UCSD-AML1 (cell line): Measurements from ENCODE around the gene ZBTB20.

Experiments used
- DNase-seq: peaks from one replicate; lab custom pipeline; 2025; ENCODE audit not compliant: unreplicated experiment; lab: John Stamatoyannopoulos, UW

The ZBTB20 gene

DNA sequence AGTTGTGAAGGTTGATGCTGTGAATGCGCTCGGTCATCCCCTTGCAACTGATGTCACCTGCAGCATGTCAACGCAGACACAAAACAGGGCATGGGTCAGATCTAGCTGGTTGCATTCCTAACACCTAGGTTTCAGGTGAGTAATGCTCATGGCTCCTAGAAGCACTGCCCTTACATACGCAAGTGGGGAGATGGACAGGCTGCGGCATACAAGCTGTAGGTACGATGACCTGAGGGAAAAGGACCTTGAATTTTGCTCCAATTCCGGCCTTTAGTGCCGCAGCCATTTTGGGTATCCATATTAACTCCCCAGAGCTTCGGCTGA, 795.3 kb downstream of the ZBTB20 start:
- DNase-seq, result no peak

DNA sequence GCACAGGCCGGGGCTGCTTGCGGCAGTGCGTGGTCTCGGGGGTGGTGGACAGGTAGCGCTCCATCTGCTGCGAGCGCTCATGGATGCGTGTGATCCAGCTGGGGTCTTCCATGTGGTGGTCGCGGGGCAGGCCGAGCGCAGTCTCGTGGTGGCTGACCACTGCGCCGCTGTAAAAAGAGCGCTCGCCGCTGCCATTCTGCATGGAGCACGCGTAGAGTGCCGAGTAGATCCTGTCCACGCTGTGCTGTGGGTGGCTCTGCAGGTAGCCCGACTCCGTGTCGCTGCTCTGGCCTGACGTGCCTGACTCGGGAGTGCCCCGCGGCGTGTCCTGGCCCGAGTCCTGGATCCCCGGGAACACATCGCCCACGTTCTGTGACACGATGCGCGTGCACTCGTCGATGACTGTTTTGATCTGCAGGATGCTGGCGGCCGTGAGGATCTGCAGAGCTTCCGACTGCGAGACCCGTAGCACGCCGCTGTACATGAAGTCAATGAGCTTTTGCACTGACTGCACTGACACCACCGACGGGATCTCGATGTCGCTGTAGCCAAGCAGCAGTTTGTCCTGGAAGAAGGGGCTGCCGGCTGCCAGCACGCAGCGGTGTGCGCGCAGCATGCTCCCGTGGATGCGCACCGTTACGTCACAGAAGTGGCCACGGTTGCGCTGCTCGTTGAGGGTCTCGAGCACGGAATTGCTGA, 795.8 kb downstream of the ZBTB20 start:
- DNase-seq, result no peak

DNA sequence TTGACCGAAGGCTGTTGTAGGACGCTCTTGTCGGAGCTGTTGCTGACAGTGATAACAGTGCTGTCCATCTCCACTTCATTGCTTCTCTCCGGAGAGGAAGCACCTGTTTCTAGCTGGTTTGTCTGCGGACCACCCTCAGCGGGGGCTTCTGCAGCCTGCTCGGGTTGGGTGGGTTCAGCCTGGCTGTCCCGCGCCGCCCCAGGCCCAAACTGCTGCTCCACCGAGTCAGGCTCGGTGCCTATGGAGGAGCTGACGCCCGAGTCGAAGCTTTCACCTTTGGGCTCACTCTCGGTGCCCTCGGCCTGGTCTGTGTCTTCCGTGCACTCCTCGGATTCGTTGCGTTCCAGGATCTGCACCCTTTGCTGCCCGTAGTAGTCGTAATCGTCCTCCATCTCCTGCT, 796.4 kb downstream of the ZBTB20 start:
- DNase-seq, result no peak

DNA sequence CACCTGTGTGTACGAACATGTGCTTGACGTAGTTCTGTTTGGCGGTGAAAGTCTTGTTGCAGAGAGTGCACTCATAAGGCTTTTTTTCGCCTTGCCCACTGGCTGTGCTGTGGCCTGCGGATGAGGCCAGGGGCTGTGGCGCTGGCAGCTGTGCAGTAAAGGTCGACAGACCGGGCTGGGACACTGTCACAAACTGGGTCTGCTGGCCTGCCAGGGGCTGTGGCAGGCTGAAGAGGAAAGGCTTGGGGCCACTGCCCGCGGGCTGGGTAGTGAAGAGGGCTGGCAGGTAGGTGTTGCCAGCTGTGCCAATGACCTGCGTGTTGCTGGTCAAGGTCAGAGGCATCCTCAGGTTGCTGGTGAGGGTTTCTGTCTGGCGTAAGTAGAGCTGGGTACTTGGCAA, 796.8 kb downstream of the ZBTB20 start:
- no peak for DNase-seq

- DNase-seq, result no peak
Measured at GRCh38 chr3:114344492-114344891, 802.6 kb downstream of the ZBTB20 start.

DNA sequence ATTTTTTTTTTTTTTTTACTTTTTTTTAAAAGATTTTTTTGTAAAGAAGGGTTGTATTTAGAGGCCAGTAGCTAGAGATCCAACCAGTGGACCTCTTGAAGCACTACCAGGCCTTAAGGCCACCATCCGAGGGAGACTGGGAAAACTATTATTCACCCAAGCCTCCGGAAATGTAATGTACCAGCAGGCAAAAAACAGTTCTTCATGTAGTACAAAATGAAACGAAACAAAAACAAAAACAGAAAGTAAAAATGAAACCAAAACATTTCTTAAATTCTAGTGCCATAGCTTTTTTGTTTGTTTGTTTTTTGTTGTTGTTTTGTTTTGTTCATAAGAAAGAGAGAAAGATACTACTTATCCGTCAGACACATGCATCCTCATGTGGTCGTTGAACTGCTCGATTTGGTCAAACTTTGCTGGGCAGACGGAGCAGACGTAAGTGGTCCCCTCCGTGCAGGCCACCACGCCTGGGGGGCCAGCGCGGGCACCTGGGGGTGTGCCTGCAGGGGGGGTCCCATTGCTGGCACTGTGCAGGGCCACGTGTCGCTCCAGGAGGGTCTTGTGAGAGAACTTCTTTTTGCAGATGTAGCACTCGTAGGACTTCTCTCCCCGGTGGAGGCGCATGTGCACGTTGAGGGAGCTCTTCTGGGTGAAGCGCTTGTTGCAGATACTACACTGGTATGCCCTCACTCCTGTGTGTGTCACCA, 808.3 kb downstream of the ZBTB20 start:
- DNase-seq, result no peak

DNA sequence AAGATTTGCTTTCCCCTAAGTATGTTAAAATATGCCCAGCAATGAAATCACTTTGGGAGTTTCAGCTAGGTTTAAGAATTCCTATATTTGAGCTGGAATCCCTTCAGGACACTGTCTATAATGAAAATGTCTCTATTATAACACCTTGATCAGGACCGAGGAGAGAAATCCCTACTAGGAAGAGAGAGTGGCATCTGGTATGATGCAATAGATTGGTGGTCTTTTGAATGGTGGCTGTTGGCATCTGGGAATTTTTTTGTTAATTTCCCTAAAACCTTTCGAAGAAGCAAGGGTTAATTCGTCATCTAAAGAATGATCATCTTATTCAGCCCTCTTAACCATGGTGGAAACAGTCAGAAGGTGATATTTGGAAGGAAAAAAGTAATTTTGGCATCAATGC, 810.2 kb downstream of the ZBTB20 start:
- no peak for DNase-seq

- DNase-seq, result no peak
Measured at GRCh38 chr3:114336122-114336697, 810.9 kb downstream of the ZBTB20 start.

DNA sequence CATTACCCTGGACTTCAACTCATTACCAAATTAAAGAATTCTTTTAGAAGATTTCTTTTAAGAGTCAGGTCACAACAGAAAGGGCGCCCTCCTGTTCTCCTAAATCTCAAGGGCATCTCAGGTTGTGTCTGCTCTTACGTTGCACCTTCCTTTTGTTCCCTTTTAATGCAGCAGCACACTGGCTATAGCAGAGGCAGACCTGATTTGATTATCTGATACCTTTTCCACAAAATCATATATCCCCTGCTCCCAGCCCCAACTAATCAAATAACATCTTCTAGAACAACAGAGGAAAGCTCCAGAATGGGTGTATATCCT, 813.2 kb downstream of the ZBTB20 start:
- no peak for DNase-seq

DNA sequence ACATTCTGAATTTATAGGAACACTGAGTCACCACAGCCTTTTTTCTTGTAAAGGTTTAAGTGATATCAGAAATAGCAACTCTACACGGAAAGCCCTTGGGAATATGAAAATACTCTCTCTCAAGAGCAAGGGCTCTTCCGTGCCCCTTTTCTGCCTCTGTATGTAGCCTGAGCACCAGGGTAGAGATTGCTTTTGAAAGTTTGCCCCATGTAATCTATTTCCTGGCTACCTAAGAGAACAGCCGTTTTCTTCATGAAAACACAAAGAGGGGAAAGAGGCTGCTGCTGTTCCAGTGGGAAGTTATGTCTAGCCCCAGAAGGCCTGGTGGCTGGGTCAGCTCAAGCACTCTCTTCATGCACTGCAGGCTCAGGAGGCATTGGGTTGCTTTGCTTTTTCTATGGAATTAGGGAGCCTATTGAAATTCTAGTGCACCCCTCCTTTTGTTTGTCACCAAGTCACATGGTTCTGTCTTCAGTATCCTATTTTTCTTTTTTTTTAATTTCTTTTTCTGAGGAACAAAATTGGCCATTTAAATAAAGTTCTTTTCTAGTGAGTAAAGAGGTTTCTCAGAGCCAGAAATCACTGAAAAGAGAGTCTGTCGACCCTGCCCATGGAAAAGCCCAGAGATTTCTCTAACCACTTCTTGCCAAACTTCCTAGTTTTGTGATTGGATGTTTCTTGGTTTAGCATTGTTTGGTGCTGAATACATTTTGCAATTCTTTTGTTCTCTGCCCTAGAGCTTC, 813.7 kb downstream of the ZBTB20 start:
- no peak for DNase-seq

DNA sequence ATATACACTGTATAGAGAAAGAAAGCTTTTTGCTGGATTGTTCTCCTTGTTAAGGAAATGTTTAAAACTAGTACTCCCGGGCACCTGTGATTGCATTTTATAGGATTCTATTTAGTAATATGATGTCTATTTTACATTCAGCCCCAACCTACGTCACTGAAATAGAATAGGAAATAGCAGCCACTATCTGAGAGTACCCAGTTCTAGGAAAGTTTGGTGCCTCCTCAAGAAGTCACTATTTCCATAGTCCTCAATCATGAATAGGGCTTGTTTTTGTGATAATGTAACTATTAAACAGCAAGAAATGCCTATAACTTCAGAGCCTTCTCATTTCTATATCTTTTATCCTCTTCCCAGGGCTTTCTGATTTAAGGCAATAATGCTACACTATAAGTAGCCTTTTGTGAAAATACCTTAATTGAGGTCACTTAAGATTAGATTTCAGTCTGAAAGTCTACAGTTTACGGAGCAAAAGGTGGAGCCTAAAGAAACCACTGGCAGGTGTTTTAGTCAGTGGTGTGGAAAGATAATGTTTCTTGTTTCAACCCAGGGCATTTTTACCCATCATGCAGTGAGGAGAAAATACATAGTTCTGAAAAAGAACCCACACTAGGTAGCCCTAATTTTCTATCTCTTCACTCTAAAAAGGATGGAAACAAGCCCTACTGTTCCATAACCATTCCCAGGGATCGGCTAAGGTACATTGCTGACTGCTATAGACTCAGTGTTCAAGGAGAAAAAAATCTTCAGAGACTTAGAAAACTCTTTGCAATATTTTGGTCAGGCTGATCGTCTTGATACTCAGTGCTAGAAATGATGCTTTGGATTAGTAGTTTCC, 814.5 kb downstream of the ZBTB20 start:
- DNase-seq, result no peak

- no peak for DNase-seq
Measured at GRCh38 chr3:114331710-114332109, 815.4 kb downstream of the ZBTB20 start.

GRCh38 chr3:114331007-114331406, 816.1 kb downstream of the ZBTB20 start:
- no peak for DNase-seq

DNA sequence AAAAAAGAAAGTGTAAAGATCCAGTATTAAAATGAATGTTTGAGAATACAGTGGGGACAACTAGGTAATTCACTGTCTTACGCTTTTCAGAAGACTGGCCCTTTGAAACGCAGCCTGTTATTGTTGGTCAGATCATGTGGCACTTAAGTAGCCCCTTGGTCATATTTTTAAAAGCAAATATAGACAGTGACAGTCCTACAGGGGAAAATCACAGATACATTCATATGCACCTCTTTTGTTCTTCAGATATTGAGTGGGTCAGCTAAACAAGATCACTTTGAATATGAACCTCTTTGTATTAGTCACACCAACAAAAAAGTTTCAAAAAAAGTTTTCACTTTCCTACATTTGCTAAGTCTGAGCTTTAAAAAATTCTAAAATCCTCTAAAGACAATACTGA, 817.3 kb downstream of the ZBTB20 start:
- DNase-seq, result no peak

DNA sequence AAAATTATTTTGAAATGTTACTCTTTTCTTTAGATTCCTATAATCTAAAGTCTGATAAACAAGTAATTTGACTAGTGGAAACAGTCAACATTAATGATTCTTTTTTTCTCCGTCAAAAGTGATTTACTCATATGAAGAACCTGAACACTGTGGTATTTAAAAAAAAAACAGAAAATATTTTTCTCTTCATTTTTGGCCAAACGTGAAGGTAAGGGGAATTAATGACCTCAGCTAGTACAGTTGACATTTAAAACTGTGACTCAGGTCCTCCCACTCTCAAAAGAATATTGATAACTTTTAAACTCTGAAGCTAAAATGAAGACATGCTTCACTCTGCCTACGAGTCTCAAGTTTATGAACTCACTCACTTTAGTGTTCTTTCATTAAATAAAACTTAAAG, 818.7 kb downstream of the ZBTB20 start:
- DNase-seq, result no peak

- no peak for DNase-seq
Measured at GRCh38 chr3:114327665-114328064, 819.4 kb downstream of the ZBTB20 start.

DNA sequence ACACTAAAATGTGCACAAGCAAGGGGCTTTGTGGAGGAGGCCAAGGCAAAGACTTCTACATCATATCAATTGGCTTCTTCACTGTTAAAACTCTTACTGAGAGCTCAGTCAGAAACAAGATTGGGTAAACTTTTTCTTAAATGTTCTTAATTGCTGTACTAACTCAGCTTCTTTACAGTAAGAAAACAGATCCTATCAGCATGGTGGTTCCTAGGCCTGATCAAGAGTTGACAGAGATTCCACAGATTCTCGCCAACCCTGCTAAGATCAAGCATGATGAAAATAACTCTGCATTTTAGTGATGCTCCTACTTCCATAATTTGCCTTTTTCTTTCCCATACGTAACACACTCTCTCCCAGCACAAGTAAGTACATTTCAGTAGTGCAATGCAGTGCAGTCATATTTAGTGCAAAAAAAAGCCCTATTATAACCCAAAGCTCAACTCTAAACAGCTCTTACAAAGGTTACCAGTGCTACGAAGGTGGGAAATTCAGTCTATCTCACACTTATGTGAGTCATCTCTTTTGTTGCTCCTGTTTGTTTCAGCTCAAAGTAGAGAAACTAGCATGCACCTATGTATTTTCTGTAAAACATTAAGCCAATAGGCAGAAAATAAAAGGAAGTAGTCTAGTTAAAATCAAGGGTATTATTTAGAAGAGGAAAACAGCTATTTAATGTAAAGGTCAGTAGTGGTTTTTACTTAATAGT, 823.4 kb downstream of the ZBTB20 start:
- no peak for DNase-seq

GRCh38 chr3:114320246-114320645, 826.8 kb downstream of the ZBTB20 start:
- DNase-seq, result no peak

DNA sequence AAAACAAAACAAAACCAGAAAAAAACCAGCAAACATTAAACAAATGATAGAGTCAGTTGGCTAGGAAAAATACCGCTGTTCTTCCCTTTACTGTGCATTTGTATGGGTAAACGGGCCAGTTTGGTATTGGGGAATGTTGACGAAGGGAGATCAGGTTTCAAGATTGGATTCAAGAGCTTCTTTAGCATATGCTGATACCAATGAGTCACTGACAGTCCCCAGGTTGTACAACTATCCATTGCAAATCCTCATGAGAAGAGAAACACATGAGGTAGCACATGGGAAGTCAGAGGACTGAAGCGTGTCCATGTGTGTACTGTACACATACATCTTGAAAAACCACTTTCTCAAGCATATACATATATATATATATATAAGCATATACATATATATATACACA, 827.6 kb downstream of the ZBTB20 start:
- no peak for DNase-seq

DNA sequence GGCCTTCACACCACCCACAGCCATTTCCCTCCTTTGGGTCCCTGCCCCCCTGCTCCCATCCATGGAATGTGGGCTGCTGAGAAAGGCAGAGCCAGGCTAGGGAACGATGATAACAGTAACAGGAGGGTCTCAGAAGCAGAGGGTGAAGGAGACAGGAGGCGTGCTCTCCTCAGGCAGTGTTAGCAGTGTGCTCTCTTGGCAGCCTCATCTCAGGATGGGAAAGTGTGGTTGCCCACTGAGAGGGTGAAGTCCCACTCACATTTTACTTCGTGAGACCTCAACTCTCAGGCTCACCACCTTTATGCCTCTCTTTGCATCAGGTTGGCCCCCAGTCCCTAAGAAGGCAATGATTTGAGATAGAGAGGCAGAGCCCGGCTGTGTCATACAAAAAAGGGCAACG, 828.8 kb downstream of the ZBTB20 start:
- DNase-seq, result no peak

GRCh38 chr3:114314282-114314681, 832.8 kb downstream of the ZBTB20 start:
- DNase-seq, result no peak
